Measurements from ENCODE around the gene UQCRC2.

Gene UQCRC2

DNA sequence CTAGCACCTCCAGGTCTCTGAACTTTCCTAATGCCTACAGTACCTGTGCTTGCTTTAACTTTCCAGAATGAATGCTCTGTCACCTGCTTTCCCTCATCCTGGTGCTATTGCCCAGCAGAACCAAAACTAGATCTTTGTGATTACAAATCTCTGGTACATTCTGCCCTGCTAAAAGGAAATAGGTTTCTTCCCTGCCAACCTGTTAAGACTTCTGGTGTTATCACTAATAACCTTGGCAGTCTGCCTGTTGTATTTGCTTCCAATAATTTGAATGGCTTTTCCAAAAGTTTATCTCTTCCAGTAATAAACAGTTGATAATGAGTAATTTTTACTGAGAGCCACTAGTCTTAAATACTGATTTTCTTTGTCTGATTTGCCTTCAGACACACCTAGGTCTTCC is 32.4 kb downstream of the UQCRC2 start:
- Histone ChIP-seq H3K9me3 (ENCODE audit: insufficient read depth, low read depth, low read length) (no peaks in the 10 kb centered on the region), H3K4me1 (ENCODE audit: insufficient read depth, low read length, poor library complexity, severe bottlenecking) (no peaks in the 10 kb centered on the region), H4K20me1 (ENCODE audit: insufficient read depth, low read length, poor library complexity, severe bottlenecking) (no peaks in the 10 kb centered on the region), H3K27me3 (ENCODE audit: insufficient read depth, low read length, poor library complexity, severe bottlenecking) (no peaks in the 10 kb centered on the region), H2AFZ (ENCODE audit: low read length) (no peak overlapping the region), H3K9ac (ENCODE audit: low read depth, low read length, poor library complexity, severe bottlenecking) (no peak overlapping the region), H3K79me2 (ENCODE audit: insufficient read depth, low read length) (no peaks in the 10 kb centered on the region), H3K36me3 (ENCODE audit: insufficient read depth, low read length) (peaks cover 42% of the 10 kb centered on the region), H3K4me2 (ENCODE audit: low read depth, low read length, poor library complexity, severe bottlenecking) (no peak overlapping the region), H3K9me2 (replicated peaks; ENCODE audit: low read depth, low read length) (no peaks in the 10 kb centered on the region), H3K4me3 (ENCODE audit: low read length, poor library complexity, severe bottlenecking) (no peak overlapping the region), H3F3A (ENCODE audit: low read depth) (no peaks in the 10 kb centered on the region)
- TF ChIP-seq CTCF (conservative IDR thresholded peaks at IDR 0.05; ENCODE audit: low read length): no peak
- no peak for TF ChIP-seq EZH2phosphoT487 (IDR thresholded peaks at IDR 0.05; ENCODE audit: borderline replicate concordance)

DNA sequence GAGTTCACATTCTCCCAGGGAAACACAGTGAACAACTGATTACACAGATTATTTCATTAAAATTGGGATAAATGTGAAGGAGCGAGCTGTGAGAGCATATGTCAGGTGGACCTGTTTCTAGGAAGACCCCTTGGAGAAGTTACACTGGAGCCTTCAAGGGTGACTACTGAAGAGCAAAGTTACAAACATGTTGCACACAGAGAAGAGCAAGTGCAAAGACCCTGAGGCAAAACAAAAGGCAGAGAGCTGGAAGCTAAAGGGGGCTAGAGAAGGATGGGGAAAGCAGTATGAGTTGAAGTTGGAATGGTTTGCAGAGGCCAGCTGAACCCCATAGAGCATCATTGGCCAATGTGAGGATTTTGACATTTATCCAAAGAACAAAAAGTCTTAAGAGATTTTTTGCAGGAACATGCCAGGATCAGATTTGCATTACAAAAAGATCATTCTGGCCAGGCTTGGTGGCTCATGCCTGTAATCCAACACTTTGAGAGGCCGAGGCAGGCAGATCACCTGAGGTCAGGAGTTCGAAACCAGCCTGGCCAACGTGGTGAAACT is 33.6 kb downstream of the UQCRC2 start:
- no peak overlapping the region for H3K4me3 ChIP-seq (ENCODE audit: low read length, poor library complexity, severe bottlenecking)
- H2AFZ ChIP-seq (ENCODE audit: low read length): no peak overlapping the region
- H3K79me2 ChIP-seq (ENCODE audit: insufficient read depth, low read length): no peaks in the 10 kb centered on the region
- H3K36me3 ChIP-seq (ENCODE audit: insufficient read depth, low read length): peaks cover 32% of the 10 kb centered on the region; the same call in 1 of the 2 replicates
- no peak overlapping the region for H3K4me2 ChIP-seq (ENCODE audit: low read depth, low read length, poor library complexity, severe bottlenecking)
- no peaks in the 10 kb centered on the region for H3K9me2 ChIP-seq (replicated peaks; ENCODE audit: low read depth, low read length)
- no peak overlapping the region for H3K9ac ChIP-seq (ENCODE audit: low read depth, low read length, poor library complexity, severe bottlenecking)
- H3K27me3 ChIP-seq (ENCODE audit: insufficient read depth, low read length, poor library complexity, severe bottlenecking): no peaks in the 10 kb centered on the region
- no peaks in the 10 kb centered on the region for H3K4me1 ChIP-seq (ENCODE audit: insufficient read depth, low read length, poor library complexity, severe bottlenecking)
- no peaks in the 10 kb centered on the region for H4K20me1 ChIP-seq (ENCODE audit: insufficient read depth, low read length, poor library complexity, severe bottlenecking)
- no peak for TF ChIP-seq EZH2phosphoT487 (IDR thresholded peaks at IDR 0.05; ENCODE audit: borderline replicate concordance)
- TF ChIP-seq CTCF (conservative IDR thresholded peaks at IDR 0.05; ENCODE audit: low read length): no peak
- H3K9me3 ChIP-seq (ENCODE audit: insufficient read depth, low read depth, low read length): no peaks in the 10 kb centered on the region
- no peaks in the 10 kb centered on the region for H3F3A ChIP-seq (ENCODE audit: low read depth)

DNA sequence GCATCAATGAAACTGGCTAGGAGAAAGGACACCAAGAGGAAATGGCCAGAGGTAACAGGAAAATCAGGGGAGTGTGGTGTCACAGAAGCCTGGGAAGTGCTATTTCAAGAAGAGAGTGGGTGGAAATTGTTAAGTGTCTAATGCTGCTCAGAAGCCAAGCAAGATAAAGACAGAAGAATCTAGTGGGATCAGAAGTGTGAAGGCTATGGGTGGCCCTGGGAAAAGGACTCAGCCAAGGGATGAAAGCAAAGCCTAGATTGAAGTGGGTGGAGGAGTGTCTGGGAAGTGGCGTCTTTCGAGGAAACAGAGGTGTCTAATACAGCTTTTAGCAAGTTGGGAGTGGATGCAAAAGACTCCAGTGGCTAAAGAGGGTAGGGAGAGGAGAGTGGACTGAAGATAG is 34.3 kb downstream of the UQCRC2 start:
- Histone ChIP-seq H2AFZ (ENCODE audit: low read length) (no peak overlapping the region), H3K27me3 (ENCODE audit: insufficient read depth, low read length, poor library complexity, severe bottlenecking) (no peaks in the 10 kb centered on the region), H3K4me2 (ENCODE audit: low read depth, low read length, poor library complexity, severe bottlenecking) (no peak overlapping the region), H3K4me3 (ENCODE audit: low read length, poor library complexity, severe bottlenecking) (no peak overlapping the region), H3K9ac (ENCODE audit: low read depth, low read length, poor library complexity, severe bottlenecking) (no peak overlapping the region), H3K4me1 (ENCODE audit: insufficient read depth, low read length, poor library complexity, severe bottlenecking) (no peaks in the 10 kb centered on the region), H3K9me3 (ENCODE audit: insufficient read depth, low read depth, low read length) (no peaks in the 10 kb centered on the region), H3K79me2 (ENCODE audit: insufficient read depth, low read length) (no peaks in the 10 kb centered on the region), H3K9me2 (replicated peaks; ENCODE audit: low read depth, low read length) (no peaks in the 10 kb centered on the region), H3K36me3 (ENCODE audit: insufficient read depth, low read length) (peaks cover 25% of the 10 kb centered on the region; the same call in 1 of the 2 replicates), H4K20me1 (ENCODE audit: insufficient read depth, low read length, poor library complexity, severe bottlenecking) (no peaks in the 10 kb centered on the region), H3F3A (ENCODE audit: low read depth) (no peaks in the 10 kb centered on the region)
- TF ChIP-seq CTCF (conservative IDR thresholded peaks at IDR 0.05; ENCODE audit: low read length) (no peak), EZH2phosphoT487 (IDR thresholded peaks at IDR 0.05; ENCODE audit: borderline replicate concordance) (no peak)

Measured in Loucy (cell line).